ENCODE results near the gene CBFA2T2. TPM values are rescaled to one million over a fixed set of nuclear protein-coding genes. Genes with fewer than 3 reads are reported as not detected.
A peak's percentile ranks its signal among the peaks of the same experiment; 100 is the strongest.
"Not testable (repeated sequence)": the region's sequence is repeated elsewhere in the genome, so short reads cannot be mapped to it uniquely, and the experiment has no call there.

Gene CBFA2T2
- total RNA-seq, 1 donor, result 5.6 TPM

DNA sequence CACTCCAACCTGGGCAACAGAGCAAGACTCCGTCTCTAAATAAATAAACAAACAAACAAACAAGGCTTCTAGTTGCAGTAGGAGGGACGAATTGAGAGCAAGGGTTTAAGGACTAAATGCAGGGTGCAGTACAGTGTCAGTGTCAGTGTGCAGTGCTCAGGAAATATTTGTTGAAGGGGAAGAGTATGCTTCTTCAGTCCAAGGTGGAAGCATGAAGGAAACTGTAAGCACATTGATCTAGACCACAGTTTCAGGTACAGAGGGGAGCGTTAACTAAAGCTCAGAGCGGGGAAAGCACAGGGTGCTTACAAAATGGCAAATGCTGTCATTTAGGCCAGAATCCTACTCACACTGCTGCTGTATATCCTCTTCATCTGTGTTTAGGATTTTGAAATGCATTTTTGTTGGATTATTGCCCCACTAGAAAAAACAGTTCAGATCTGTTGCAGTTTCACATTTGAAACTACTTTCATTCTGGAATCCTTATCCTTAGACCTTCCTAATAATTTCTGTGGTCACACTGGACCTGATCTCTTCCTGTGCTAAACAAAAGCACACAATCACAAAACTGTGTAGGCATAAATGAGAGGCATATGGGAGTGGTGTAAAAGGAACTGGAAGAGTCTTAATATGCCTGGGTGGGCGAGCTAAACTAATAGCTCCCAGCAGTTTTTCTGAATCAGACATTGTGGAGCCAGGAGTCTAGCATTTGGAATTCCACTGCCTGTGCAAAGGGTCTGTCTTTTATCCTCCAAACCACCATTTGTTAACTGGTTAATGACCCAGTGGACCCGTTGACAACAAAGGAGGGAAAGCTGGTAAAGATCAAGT is 41.4 kb downstream of the CBFA2T2 start:
- no peak overlapping the region for H3K4me3 ChIP-seq (ENCODE audit: low read depth, low read length)
- TF ChIP-seq, protein P1, sequence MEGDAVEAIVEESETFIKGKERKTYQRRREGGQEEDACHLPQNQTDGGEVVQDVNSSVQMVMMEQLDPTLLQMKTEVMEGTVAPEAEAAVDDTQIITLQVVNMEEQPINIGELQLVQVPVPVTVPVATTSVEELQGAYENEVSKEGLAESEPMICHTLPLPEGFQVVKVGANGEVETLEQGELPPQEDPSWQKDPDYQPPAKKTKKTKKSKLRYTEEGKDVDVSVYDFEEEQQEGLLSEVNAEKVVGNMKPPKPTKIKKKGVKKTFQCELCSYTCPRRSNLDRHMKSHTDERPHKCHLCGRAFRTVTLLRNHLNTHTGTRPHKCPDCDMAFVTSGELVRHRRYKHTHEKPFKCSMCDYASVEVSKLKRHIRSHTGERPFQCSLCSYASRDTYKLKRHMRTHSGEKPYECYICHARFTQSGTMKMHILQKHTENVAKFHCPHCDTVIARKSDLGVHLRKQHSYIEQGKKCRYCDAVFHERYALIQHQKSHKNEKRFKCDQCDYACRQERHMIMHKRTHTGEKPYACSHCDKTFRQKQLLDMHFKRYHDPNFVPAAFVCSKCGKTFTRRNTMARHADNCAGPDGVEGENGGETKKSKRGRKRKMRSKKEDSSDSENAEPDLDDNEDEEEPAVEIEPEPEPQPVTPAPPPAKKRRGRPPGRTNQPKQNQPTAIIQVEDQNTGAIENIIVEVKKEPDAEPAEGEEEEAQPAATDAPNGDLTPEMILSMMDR (IDR thresholded peaks at IDR 0.05; ENCODE audit: insufficient read depth, low read depth, low read length), result no peak
- DNase-seq (ENCODE audit: low read depth), result peak; percentile 57

DNA sequence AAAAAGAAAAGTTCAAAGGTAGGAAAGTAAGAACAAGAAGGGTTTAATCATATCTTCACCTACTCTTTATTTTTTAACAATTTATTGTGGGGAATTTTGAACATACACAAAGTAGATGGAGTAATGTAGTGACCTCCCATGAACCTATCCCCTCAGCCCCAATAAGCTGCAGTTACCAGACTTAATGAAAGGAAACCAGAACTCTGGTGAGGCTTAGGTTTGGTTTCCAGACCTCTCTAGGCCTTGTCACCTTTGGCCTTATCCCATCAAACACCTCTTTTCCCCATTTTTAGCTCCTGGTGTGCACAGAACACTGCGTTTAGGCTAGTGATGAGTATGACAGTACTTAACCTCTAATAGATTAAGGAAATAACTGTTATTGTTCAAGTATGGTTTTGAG is 42.0 kb downstream of the CBFA2T2 start:
- no peak for DNase-seq (ENCODE audit: low read depth)
- no peak overlapping the region for H3K4me3 ChIP-seq (ENCODE audit: low read depth, low read length)
- TF ChIP-seq, protein P1 (IDR thresholded peaks at IDR 0.05; ENCODE audit: insufficient read depth, low read depth, low read length), result no peak

DNA sequence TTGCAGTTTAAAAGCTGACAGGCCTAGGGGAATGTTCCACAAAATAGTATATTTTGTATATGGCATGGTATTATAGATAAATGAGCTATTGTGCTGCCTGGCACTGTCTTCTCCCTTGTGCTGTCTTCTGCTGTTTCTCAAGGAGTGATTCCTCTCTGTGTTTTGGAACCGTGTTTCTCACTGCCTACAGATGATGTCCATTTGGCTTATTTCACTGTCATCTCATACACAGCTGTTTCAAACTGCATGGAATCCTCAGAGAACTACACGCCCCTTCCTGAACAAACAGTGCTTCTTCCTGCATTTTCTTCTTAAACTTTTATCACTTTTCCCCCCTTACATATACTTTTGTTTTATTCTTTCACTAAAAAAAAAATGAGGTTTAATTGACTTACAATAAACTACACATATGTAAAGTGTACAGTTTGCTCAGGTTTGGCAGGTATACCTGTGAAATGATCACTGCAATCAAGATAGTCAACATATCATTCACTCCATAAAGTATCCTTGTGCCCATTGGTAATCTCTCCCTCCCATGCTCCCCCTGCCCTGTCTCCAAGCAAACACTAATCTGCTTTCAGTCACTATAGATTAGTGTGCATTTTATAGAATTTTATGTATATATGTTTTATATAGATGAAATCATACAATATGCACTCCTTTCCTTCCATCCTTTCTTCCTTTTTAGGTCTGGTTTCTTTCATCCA is 43.0 kb downstream of the CBFA2T2 start:
- TF ChIP-seq, protein P1 (IDR thresholded peaks at IDR 0.05; ENCODE audit: insufficient read depth, low read depth, low read length), result no peak
- no peak overlapping the region for H3K4me3 ChIP-seq (ENCODE audit: low read depth, low read length)
- DNase-seq (ENCODE audit: low read depth), result peak; percentile 68

DNA sequence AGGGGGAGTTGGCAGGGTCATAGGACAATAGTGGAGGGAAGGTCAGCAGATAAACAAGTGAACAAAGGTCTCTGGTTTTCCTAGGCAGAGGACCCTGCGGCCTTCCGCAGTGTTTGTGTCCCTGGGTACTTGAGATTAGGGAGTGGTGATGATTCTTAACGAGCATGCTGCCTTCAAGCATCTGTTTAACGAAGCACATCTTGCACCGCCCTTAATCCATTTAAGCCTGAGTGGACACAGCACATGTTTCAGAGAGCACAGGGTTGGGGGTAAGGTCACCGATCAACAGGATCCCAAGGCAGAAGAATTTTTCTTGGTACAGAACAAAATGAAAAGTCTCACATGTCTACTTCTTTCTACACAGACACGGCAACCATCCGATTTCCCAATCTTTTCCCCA is 45.8 kb downstream of the CBFA2T2 start:
- not testable (repeated sequence) for DNase-seq (ENCODE audit: low read depth); H3K4me3 ChIP-seq (ENCODE audit: low read depth, low read length)

DNA sequence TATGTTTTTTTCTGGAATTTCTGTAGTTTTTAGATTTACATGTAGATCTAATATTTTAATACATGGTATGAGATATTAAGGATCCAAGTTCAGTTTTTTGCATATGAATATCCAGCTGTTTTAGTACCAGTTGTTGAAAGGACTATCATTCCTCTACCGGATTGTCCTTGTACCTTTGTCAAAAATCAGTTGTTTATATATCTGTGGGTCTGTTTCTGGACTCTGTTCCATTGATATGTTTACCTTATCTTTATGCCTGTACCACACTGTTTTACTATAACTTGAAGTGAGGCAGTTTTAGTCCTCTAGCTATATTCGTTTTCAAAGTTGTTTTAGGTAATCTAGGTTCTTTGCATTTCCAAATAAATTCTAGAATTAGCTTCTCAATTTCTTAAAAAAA is 47.7 kb downstream of the CBFA2T2 start:
- TF ChIP-seq, protein P1 (IDR thresholded peaks at IDR 0.05; ENCODE audit: insufficient read depth, low read depth, low read length), result no peak
- DNase-seq (ENCODE audit: low read depth), result no peak
- H3K4me3 ChIP-seq (ENCODE audit: low read depth, low read length), result no peak overlapping the region

DNA sequence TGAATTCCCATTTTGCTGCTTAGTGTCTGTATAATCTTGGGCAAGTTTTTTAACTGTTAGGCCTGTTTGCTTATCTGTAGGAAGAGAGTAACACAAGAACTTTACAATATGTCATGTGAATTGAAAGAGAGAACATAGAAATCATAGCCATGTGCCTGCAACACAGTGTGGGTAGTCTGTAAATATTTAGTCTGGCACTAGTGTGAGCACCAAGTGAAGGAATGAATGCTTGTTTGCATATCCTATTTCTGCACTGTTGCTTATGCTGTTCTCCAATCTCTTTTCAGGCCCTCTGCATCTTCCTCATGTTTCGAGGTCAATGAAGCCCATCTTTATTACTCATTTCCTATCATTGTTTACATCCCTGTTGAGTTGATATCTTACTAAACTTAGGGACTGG is 49.2 kb downstream of the CBFA2T2 start:
- DNase-seq (ENCODE audit: low read depth), result peak; percentile 77
- no peak overlapping the region for H3K4me3 ChIP-seq (ENCODE audit: low read depth, low read length)
- TF ChIP-seq, protein P1 (IDR thresholded peaks at IDR 0.05; ENCODE audit: insufficient read depth, low read depth, low read length), result no peak

DNA sequence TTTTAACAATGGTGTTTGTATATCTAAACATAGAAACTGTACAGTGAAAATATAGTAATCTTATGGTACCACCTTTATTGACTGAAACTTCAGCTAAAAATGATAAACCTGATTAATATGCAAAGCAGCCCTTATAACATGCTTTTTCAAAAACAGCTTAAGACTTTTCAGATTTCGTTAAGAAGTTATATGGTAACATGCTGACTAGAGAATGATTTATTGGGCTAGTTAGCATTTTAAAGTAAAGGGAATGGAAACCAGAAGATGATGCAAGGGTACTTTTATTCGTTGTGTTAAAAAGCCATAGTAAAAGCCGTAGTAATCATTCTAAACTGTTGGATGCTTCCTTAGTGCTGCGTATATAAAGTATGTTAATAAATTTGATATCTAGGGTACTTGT is 50.5 kb downstream of the CBFA2T2 start:
- H3K4me3 ChIP-seq (ENCODE audit: low read depth, low read length), result no peak overlapping the region
- DNase-seq (ENCODE audit: low read depth), result no peak
- TF ChIP-seq, protein P1 (IDR thresholded peaks at IDR 0.05; ENCODE audit: insufficient read depth, low read depth, low read length), result no peak

Data from fibroblast of villous mesenchyme (primary cell).